MM.1S (cell line): ENCODE data around the gene EML5.

Experiments
- DNase-seq: peaks from one replicate; pipeline ENCODE4 v3.0.0-alpha.2; 2015
- H2AFZ ChIP-seq: fragments of 300-600 bp; sonication (generic); 2 replicates; pipeline ENCODE4 v1.6.0; 2016; ENCODE audit warnings: antibody characterized with exemption, low read length
- H3F3A ChIP-seq: fragments of 300-600 bp; sonication (generic); 2 replicates; pipeline ENCODE4 v1.6.1; 2016; ENCODE audit warnings: mild to moderate bottlenecking, antibody characterized with exemption, low read length, moderate library complexity, mixed read lengths; ENCODE audit not compliant: insufficient read depth
- H3K27ac ChIP-seq: fragments of 300-600 bp; sonication (generic); 2 replicates; pipeline ENCODE4 v1.5.1; 2016; ENCODE audit warnings: mild to moderate bottlenecking, low read length
- H3K27me3 ChIP-seq: fragments of 300-600 bp; sonication (generic); replicated peaks from 2 replicates; pipeline ENCODE4 v1.6.0; 2016; ENCODE audit warnings: low read length; ENCODE audit not compliant: insufficient read depth
- H3K36me3 ChIP-seq: fragments of 300-600 bp; sonication (generic); replicated peaks from 2 replicates; pipeline ENCODE4 v1.6.1; 2016; ENCODE audit warnings: mild to moderate bottlenecking, low read length, mixed read lengths; ENCODE audit not compliant: insufficient read depth
- H3K4me1 ChIP-seq: fragments of 300-600 bp; sonication (generic); 2 replicates; pipeline ENCODE4 v1.6.1; 2016; ENCODE audit warnings: low read length, mixed read lengths
- H3K4me2 ChIP-seq: fragments of 300-600 bp; sonication (generic); 2 replicates; pipeline ENCODE4 v1.6.0; 2016; ENCODE audit warnings: low read depth, low read length
- H3K4me3 ChIP-seq: fragments of 300-600 bp; sonication (generic); 2 replicates; pipeline ENCODE4 v1.5.1; 2016; ENCODE audit warnings: low read length, mixed read lengths
- H3K79me2 ChIP-seq: fragments of 300-600 bp; sonication (generic); 2 replicates; pipeline ENCODE4 v1.6.1; 2016; ENCODE audit warnings: mixed run types, low read length, mixed read lengths
- H3K9ac ChIP-seq: fragments of 300-600 bp; sonication (generic); 2 replicates; pipeline ENCODE4 v1.6.1; 2016; ENCODE audit warnings: low read length, mixed read lengths
- H3K9me2 ChIP-seq: fragments of 300-600 bp; sonication (generic); replicated peaks from 2 replicates; pipeline ENCODE4 v1.6.1; 2016; ENCODE audit warnings: mild to moderate bottlenecking, low read length, mixed read lengths; ENCODE audit not compliant: insufficient read depth
- H3K9me3 ChIP-seq: fragments of 300-600 bp; sonication (generic); replicated peaks from 2 replicates; pipeline ENCODE4 v1.6.1; 2016; ENCODE audit warnings: mild to moderate bottlenecking, low read length, mixed read lengths; ENCODE audit not compliant: insufficient read depth
- H4K20me1 ChIP-seq: fragments of 300-600 bp; sonication (generic); 2 replicates; pipeline ENCODE4 v1.6.1; 2016; ENCODE audit warnings: mild to moderate bottlenecking, low read length, moderate library complexity, mixed read lengths; ENCODE audit not compliant: insufficient read depth
- CTCF ChIP-seq: fragments of 300-600 bp; sonication (generic); IDR thresholded peaks from 2 replicates; pipeline ENCODE4 v1.5.1; 2016; ENCODE audit warnings: antibody characterized with exemption, low read length, mixed read lengths
- EZH2 ChIP-seq: fragments of 300-600 bp; sonication (generic); optimal IDR thresholded peaks from 2 replicates; pipeline ENCODE3; 2017; ENCODE audit warnings: low read depth, mild to moderate bottlenecking, antibody characterized with exemption, low read length, mixed read lengths
- EZH2phosphoT487 ChIP-seq: fragments of 300-600 bp; sonication (generic); IDR thresholded peaks from 2 replicates; pipeline ENCODE4 v1.6.1; 2018; ENCODE audit warnings: antibody characterized with exemption, low read length

EML5 gene

GRCh38 chr14:88698651-88699050, 94.1 kb downstream of the EML5 start:
- Histone ChIP-seq H3K27ac (no peak overlapping the region), H3K79me2 (no peaks in the 10 kb centered on the region), H3K9me2 (no peaks in the 10 kb centered on the region), H3K9ac (no peak overlapping the region), H3K4me1 (no peaks in the 10 kb centered on the region), H4K20me1 (no peaks in the 10 kb centered on the region), H3K9me3 (no peaks in the 10 kb centered on the region), H3F3A (no peaks in the 10 kb centered on the region), H3K4me2 (no peak overlapping the region), H3K4me3 (no peak overlapping the region), H3K36me3 (no peaks in the 10 kb centered on the region), H3K27me3 (no peaks in the 10 kb centered on the region), H2AFZ (no peak overlapping the region)
- no peak for DNase-seq
- TF ChIP-seq EZH2phosphoT487 (no peak), EZH2 (no peak), CTCF (no peak)

GRCh38 chr14:88695870-88696269, 96.9 kb downstream of the EML5 start:
- TF ChIP-seq EZH2phosphoT487 (no peak), CTCF (no peak), EZH2 (no peak)
- no peak for DNase-seq

GRCh38 chr14:88688386-88688785, 104.4 kb downstream of the EML5 start:
- H3K9ac ChIP-seq, result no peak overlapping the region
- H3K4me1 ChIP-seq, result no peaks in the 10 kb centered on the region
- no peaks in the 10 kb centered on the region for H3K79me2 ChIP-seq
- no peaks in the 10 kb centered on the region for H3K36me3 ChIP-seq
- no peaks in the 10 kb centered on the region for H3F3A ChIP-seq
- H3K27me3 ChIP-seq, result no peaks in the 10 kb centered on the region
- no peaks in the 10 kb centered on the region for H3K9me3 ChIP-seq
- H2AFZ ChIP-seq, result no peak overlapping the region
- no peak overlapping the region for H3K27ac ChIP-seq
- no peak for TF ChIP-seq EZH2phosphoT487
- TF ChIP-seq CTCF, result no peak
- no peak for TF ChIP-seq EZH2
- H3K9me2 ChIP-seq, result no peaks in the 10 kb centered on the region
- no peak overlapping the region for H3K4me3 ChIP-seq
- no peak for DNase-seq
- no peak overlapping the region for H3K4me2 ChIP-seq
- H4K20me1 ChIP-seq, result no peaks in the 10 kb centered on the region

More at GRCh38 chr14:88695870-88696269, 96.9 kb downstream of the EML5 start:
- no peaks in the 10 kb centered on the region for H3K27me3 ChIP-seq
- H3K79me2 ChIP-seq, result no peaks in the 10 kb centered on the region
- no peaks in the 10 kb centered on the region for H3K4me1 ChIP-seq
- H3K36me3 ChIP-seq, result no peaks in the 10 kb centered on the region
- no peaks in the 10 kb centered on the region for H3K9me2 ChIP-seq
- H3K4me2 ChIP-seq, result no peak overlapping the region
- no peak overlapping the region for H3K27ac ChIP-seq
- no peaks in the 10 kb centered on the region for H3F3A ChIP-seq
- H4K20me1 ChIP-seq, result no peaks in the 10 kb centered on the region
- H2AFZ ChIP-seq, result no peak overlapping the region
- no peaks in the 10 kb centered on the region for H3K9me3 ChIP-seq
- no peak overlapping the region for H3K9ac ChIP-seq
- H3K4me3 ChIP-seq, result no peak overlapping the region
